GM18499 (cell line): ENCODE results near the gene RNF130.
"Not testable (repeated sequence)": the region's sequence is repeated elsewhere in the genome, so short reads cannot be mapped to it uniquely, and the experiment has no call there.

Experiments
- ATAC-seq: cut with Tn5 transposase; IDR thresholded peaks from one replicate; pipeline ENCODE4 v1.9.1; 2021; ENCODE audit warnings: moderate number of reproducible peaks; ENCODE audit not compliant: insufficient read depth, unreplicated experiment

The RNF130 gene

GRCh38 chr5:180026734-180027458 lies 44.7 kb downstream of the RNF130 start:
- no peak for ATAC-seq

GRCh38 chr5:180026320-180026719 lies 45.2 kb downstream of the RNF130 start:
- ATAC-seq = no peak

GRCh38 chr5:180021900-180022299 lies 49.7 kb downstream of the RNF130 start:
- ATAC-seq = no peak

- no peak for ATAC-seq
Measured at GRCh38 chr5:180020176-180020575, 51.4 kb downstream of the RNF130 start.

- ATAC-seq = no peak
Measured at GRCh38 chr5:180018347-180019060, 53.1 kb downstream of the RNF130 start.

- ATAC-seq = not testable (repeated sequence)
Measured at GRCh38 chr5:180015523-180015922, 56.0 kb downstream of the RNF130 start.

- no peak for ATAC-seq
Measured at GRCh38 chr5:180013678-180014077, 57.9 kb downstream of the RNF130 start.

GRCh38 chr5:180012316-180012715 lies 59.2 kb downstream of the RNF130 start:
- no peak for ATAC-seq

- no peak for ATAC-seq
Measured at GRCh38 chr5:180010636-180011035, 60.9 kb downstream of the RNF130 start.

- ATAC-seq = no peak
Measured at GRCh38 chr5:180009581-180009980, 62.0 kb downstream of the RNF130 start.

- no peak for ATAC-seq
Measured at GRCh38 chr5:180008433-180008832, 63.1 kb downstream of the RNF130 start.

- ATAC-seq = no peak
Measured at GRCh38 chr5:180007582-180007981, 64.0 kb downstream of the RNF130 start.

GRCh38 chr5:180006141-180006540 lies 65.4 kb downstream of the RNF130 start:
- no peak for ATAC-seq

GRCh38 chr5:180003127-180003526 lies 68.4 kb downstream of the RNF130 start:
- ATAC-seq = no peak

GRCh38 chr5:180001742-180002141 lies 69.8 kb downstream of the RNF130 start:
- no peak for ATAC-seq

- ATAC-seq = no peak
Measured at GRCh38 chr5:180001136-180001535, 70.4 kb downstream of the RNF130 start.

- ATAC-seq = no peak
Measured at GRCh38 chr5:179998485-179998884, 73.1 kb downstream of the RNF130 start.

GRCh38 chr5:179994583-179995323 lies 76.8 kb downstream of the RNF130 start:
- ATAC-seq = no peak

GRCh38 chr5:179992855-179993254 lies 78.7 kb downstream of the RNF130 start:
- ATAC-seq = not testable (repeated sequence)

- ATAC-seq = no peak
Measured at GRCh38 chr5:179991106-179991505, 80.5 kb downstream of the RNF130 start.

GRCh38 chr5:179990525-179990924 lies 81.0 kb downstream of the RNF130 start:
- not testable (repeated sequence) for ATAC-seq
